HL-60/S4 (cell line): ENCODE measurements around the gene PLCXD3.
"Not testable (repeated sequence)": the region's sequence is repeated elsewhere in the genome, so short reads cannot be mapped to it uniquely, and the experiment has no call there.

Experiments
- in situ Hi-C: fragments of 300-500 bp; cut with MboI; formaldehyde crosslinking; loops from 2 replicates; pipeline ENCODE4 v1.14.3; 2022; ENCODE audit warnings: low sequenced_read_pairs

PLCXD3 gene

GRCh38 chr5:41356786-41357185, 153.6 kb downstream of the PLCXD3 start:
- in situ Hi-C loops: no loop called here

GRCh38 chr5:41349846-41350245, 160.6 kb downstream of the PLCXD3 start:
- in situ Hi-C loops: no loop called here

- in situ Hi-C loops: no loop called here
Observed at GRCh38 chr5:41347569-41347968, 162.8 kb downstream of the PLCXD3 start.

- in situ Hi-C loops: no loop called here
Observed at GRCh38 chr5:41346609-41347008, 163.8 kb downstream of the PLCXD3 start.

- in situ Hi-C loops: no loop called here
Observed at GRCh38 chr5:41345295-41345694, 165.1 kb downstream of the PLCXD3 start.

GRCh38 chr5:41339339-41339738, 171.1 kb downstream of the PLCXD3 start:
- in situ Hi-C loops: no loop called here

GRCh38 chr5:41338136-41338675, 172.2 kb downstream of the PLCXD3 start:
- in situ Hi-C loops: no loop called here

- in situ Hi-C loops: no loop called here
Observed at GRCh38 chr5:41337724-41338123, 172.7 kb downstream of the PLCXD3 start.

GRCh38 chr5:41337216-41337615, 173.2 kb downstream of the PLCXD3 start:
- in situ Hi-C loops: no loop called here

GRCh38 chr5:41336471-41336870, 173.9 kb downstream of the PLCXD3 start:
- in situ Hi-C loops: no loop called here

- in situ Hi-C loops: no loop called here
Observed at GRCh38 chr5:41335596-41336181, 174.7 kb downstream of the PLCXD3 start.

GRCh38 chr5:41334758-41335157, 175.6 kb downstream of the PLCXD3 start:
- in situ Hi-C loops: no loop called here

GRCh38 chr5:41334221-41334620, 176.2 kb downstream of the PLCXD3 start:
- in situ Hi-C loops: no loop called here

- in situ Hi-C loops: no loop called here
Observed at GRCh38 chr5:41325074-41325473, 185.3 kb downstream of the PLCXD3 start.

- in situ Hi-C loops: not testable (repeated sequence)
Observed at GRCh38 chr5:41322826-41323225, 187.6 kb downstream of the PLCXD3 start.

GRCh38 chr5:41312478-41313060, 197.8 kb downstream of the PLCXD3 start:
- in situ Hi-C loops: no loop called here

GRCh38 chr5:41312066-41312465, 198.3 kb downstream of the PLCXD3 start:
- in situ Hi-C loops: no loop called here

- in situ Hi-C loops: no loop called here
Observed at GRCh38 chr5:41309275-41309674, 201.1 kb downstream of the PLCXD3 start.

- in situ Hi-C loops: no loop called here
Observed at GRCh38 chr5:41306005-41306404, 204.4 kb downstream of the PLCXD3 start.

GRCh38 chr5:41305056-41305455, 205.3 kb downstream of the PLCXD3 start:
- in situ Hi-C loops: no loop called here

GRCh38 chr5:41296066-41296465, 214.3 kb downstream of the PLCXD3 start:
- in situ Hi-C loops: no loop called here

GRCh38 chr5:41291323-41291722, 219.1 kb downstream of the PLCXD3 start:
- in situ Hi-C loops: no loop called here

GRCh38 chr5:41290810-41291209, 219.6 kb downstream of the PLCXD3 start:
- in situ Hi-C loops: no loop called here
